B cell (primary cell): ENCODE data around the gene MAP3K13. TPM values are rescaled to one million over a fixed set of nuclear protein-coding genes. Genes with fewer than 3 reads are reported as not detected.

Experiments
- ATAC-seq: fragments of 200-7000 bp; cut with Tn5 transposase; one replicate; pipeline ENCODE4 v1.10.0; 2021; ENCODE audit warnings: low read depth, mild to moderate bottlenecking, moderate number of reproducible peaks, moderate library complexity
- CTCF ChIA-PET: fragments of 350-600 bp; sonication (Branson Sonifier 250); formaldehyde crosslinking; loops from one replicate; lab custom pipeline; 2021; ENCODE audit warnings: antibody characterized with exemption, inconsistent platforms; lab: Charles Lee
- POLR2A ChIA-PET: fragments of 350-600 bp; sonication (Branson Sonifier 250); formaldehyde crosslinking; loops from one replicate; lab custom pipeline; 2021; ENCODE audit warnings: antibody characterized with exemption; lab: Charles Lee
- DNase-seq: peaks from one replicate; pipeline ENCODE4 v3.0.0; 2013
- H2AFZ ChIP-seq: 2 replicates; pipeline ENCODE4 v1.6.1; 2012; ENCODE audit warnings: mild to moderate bottlenecking, low read depth, low read length; ENCODE audit not compliant: insufficient read depth, poor library complexity, severe bottlenecking
- H3K27ac ChIP-seq, 2 donors: 1 replicate in 1 of 2; 2 replicates in 1 of 2; pipeline ENCODE4 v1.5.1; 2012 to 2013; ENCODE audit warnings: low read length in 2 of 2, mild to moderate bottlenecking in 2 of 2, moderate library complexity in 1 of 2
- H3K27me3 ChIP-seq, 4 experiments: fragments of 200-600 bp in 1 of 4; sonication (generic) in 1 of 4; replicated peaks in 1 of 4; 1 replicate in 2 of 4; 2 replicates in 2 of 4; pipeline versions ENCODE4 v1.6.1 to v1.7.0; 2013 to 2016; ENCODE audit warnings: low read length in 3 of 4, mild to moderate bottlenecking in 2 of 4, mixed read lengths in 1 of 4, moderate library complexity in 1 of 4; ENCODE audit not compliant: insufficient read depth in 4 of 4, control insufficient read depth in 3 of 4; ENCODE audit errors: control extremely low read depth in 1 of 4
- H3K36me3 ChIP-seq, 2 experiments: replicated peaks in 1 of 2; 1 replicate in 1 of 2; 2 replicates in 1 of 2; pipeline versions ENCODE4 v1.6.1 to v1.7.1; 2013; ENCODE audit warnings: low read length in 1 of 2; ENCODE audit not compliant: insufficient read depth in 2 of 2, control insufficient read depth in 1 of 2; ENCODE audit errors: control extremely low read depth in 1 of 2, extremely low read depth in 1 of 2
- H3K4me1 ChIP-seq, 2 donors: fragments of 200-600 bp in 1 of 2; sonication (generic) in 1 of 2; 1 replicate in 1 of 2; 2 replicates in 1 of 2; pipeline versions ENCODE4 v1.5.1 to v1.6.1; 2013 to 2017; ENCODE audit warnings: low read length in 2 of 2; ENCODE audit not compliant: control insufficient read depth in 2 of 2, insufficient read depth in 2 of 2
- H3K4me2 ChIP-seq: replicated peaks from 2 replicates; pipeline ENCODE3; 2012; ENCODE audit warnings: mild to moderate bottlenecking, low read depth, low read length; ENCODE audit not compliant: poor library complexity, severe bottlenecking
- H3K4me3 ChIP-seq, 5 experiments: fragments of 200-600 bp in 1 of 5; sonication (generic) in 1 of 5; 1 replicate in 3 of 5; 2 replicates in 2 of 5; pipeline versions ENCODE4 v1.5.1 to v1.7.0; 2011 to 2016; ENCODE audit warnings: low read length in 4 of 5, mild to moderate bottlenecking in 4 of 5, low read depth in 2 of 5, control low read depth in 1 of 5, moderate library complexity in 1 of 5; ENCODE audit not compliant: insufficient read depth in 1 of 5; ENCODE audit errors: control extremely low read depth in 1 of 5, extremely low read depth in 1 of 5
- H3K79me2 ChIP-seq: fragments of 200-600 bp; sonication (generic); one replicate; pipeline ENCODE4 v1.6.0; 2016; ENCODE audit warnings: low read length; ENCODE audit not compliant: control insufficient read depth, insufficient read depth
- H3K9ac ChIP-seq: fragments of 200-600 bp; sonication (generic); 2 replicates; pipeline ENCODE4 v1.6.1; 2017; ENCODE audit warnings: mild to moderate bottlenecking, low read length, moderate library complexity
- H3K9me3 ChIP-seq, 3 donors: one replicate each; pipeline versions ENCODE4 v1.6.1 to v1.7.1; 2013; ENCODE audit warnings: low read length in 2 of 3; ENCODE audit not compliant: control insufficient read depth in 2 of 3, insufficient read depth in 1 of 3; ENCODE audit errors: control extremely low read depth in 1 of 3
- H4K20me1 ChIP-seq: 2 replicates; pipeline ENCODE4 v1.6.0; 2012; ENCODE audit warnings: mild to moderate bottlenecking, low read length; ENCODE audit not compliant: insufficient read depth, control insufficient read depth, poor library complexity, severe bottlenecking
- H3K27ac Mint-ChIP-seq: one replicate; pipeline ENCODE4 v1.8.0; 2021; ENCODE audit warnings: mixed read lengths
- H3K27me3 Mint-ChIP-seq: one replicate; pipeline ENCODE4 v1.8.0; 2021; ENCODE audit warnings: mixed read lengths
- H3K4me1 Mint-ChIP-seq: one replicate; pipeline ENCODE4 v1.8.0; 2021; ENCODE audit warnings: mixed read lengths
- H3K4me3 Mint-ChIP-seq: one replicate; pipeline ENCODE4 v1.8.0; 2021; ENCODE audit warnings: mixed read lengths
- H3K9me3 Mint-ChIP-seq: one replicate; pipeline ENCODE4 v1.8.0; 2022; ENCODE audit warnings: mixed read lengths; ENCODE audit not compliant: insufficient read depth
- EZH2 ChIP-seq: IDR thresholded peaks from 2 replicates; pipeline ENCODE4 v1.6.1; 2012; ENCODE audit warnings: borderline replicate concordance, low read depth, mild to moderate bottlenecking, moderate library complexity, low read length; ENCODE audit not compliant: insufficient read depth, poor library complexity, severe bottlenecking
- WGBS: methylation state at CpG from one replicate; pipeline ENCODE4 v1.1.5; 2013; ENCODE audit warnings: missing lambda C conversion rate; ENCODE audit not compliant: insufficient coverage; 5-methylcytosine and 5-hydroxymethylcytosine counted together
- intact Hi-C: fragments of 100-400 bp; cut with micrococcal nuclease; formaldehyde crosslinking; loops from one replicate; pipeline ENCODE4 v1.10.0; 2022
- polyA plus RNA-seq: library from polyadenylated mRNA; depleted of rRNA; stranded (reverse); fragments of >200 nt; gene quantifications from 2 replicates; pipeline ENCODE4 v1.2.3, GENCODE V29; 2012
- total RNA-seq, 2 donors: library from RNA; stranded (reverse); fragments of 120-200 nt in 1 of 2; gene quantifications; 1 replicate in 1 of 2; 2 replicates in 1 of 2; pipeline versions ENCODE4 v1.2.3 to v1.2.4, GENCODE V29; 2013 to 2022
- TF ChIP-seq, protein P1 (sequence below): fragments of 200-600 bp; IDR thresholded peaks from one replicate; pipeline ENCODE4 v1.8.0; 2022; ENCODE audit warnings: antibody characterized with exemption, mild to moderate bottlenecking

MAP3K13 gene
- total and polyA plus RNA-seq, 2 donors (not counting 1 experiment from before 2014, with no cell fraction given), result 5.7 to 9.2 TPM

DNA sequence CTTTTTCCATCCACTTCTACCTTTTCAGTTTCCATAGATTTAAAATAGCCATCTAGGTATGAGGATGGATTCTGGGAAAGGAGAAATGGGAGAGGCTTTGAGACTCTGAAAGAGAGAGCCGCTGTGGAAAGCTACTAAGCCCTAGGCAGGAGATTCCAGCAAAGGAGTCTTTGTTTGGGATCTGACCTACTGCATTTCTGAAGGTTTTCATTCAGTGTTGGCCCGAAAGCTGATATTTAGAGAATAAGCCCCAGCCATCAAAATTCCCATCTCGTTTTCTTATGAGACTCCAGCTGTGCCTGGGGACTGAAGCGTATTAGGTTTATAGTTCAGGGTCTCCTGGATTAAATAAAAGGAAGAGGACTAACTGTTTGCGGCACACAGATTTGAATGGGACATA, 170.0 kb downstream of the MAP3K13 start:
- Mint-ChIP-seq H3K4me1 (peaks cover 8% of the 10 kb centered on the region), H3K9me3 (no peaks in the 10 kb centered on the region), H3K27ac (no peak overlapping the region), H3K4me3 (no peak overlapping the region), H3K27me3 (peaks cover 6% of the 10 kb centered on the region)
- no peaks in the 10 kb centered on the region for H3K79me2 ChIP-seq
- WGBS, result 96% methylated on average over 2 of the region's 5 CpGs
- POLR2A ChIA-PET, result no interaction called here
- no peak overlapping the region for H3K9ac ChIP-seq
- no peak overlapping the region for H3K4me2 ChIP-seq
- DNase-seq (no peak), ATAC-seq (no peak)
- no peaks in the 10 kb centered on the region for H4K20me1 ChIP-seq
- no peaks in the 10 kb centered on the region for H3K36me3 ChIP-seq
- no peak overlapping the region for H3K27ac ChIP-seq
- H3K27me3 ChIP-seq, result no peaks in the 10 kb centered on the region
- no peak overlapping the region for H3K4me3 ChIP-seq
- no peaks in the 10 kb centered on the region for H3K9me3 ChIP-seq
- intact Hi-C loops, result no loop called here
- H2AFZ ChIP-seq, result no peak overlapping the region
- H3K4me1 ChIP-seq, result peaks cover 6% of the 10 kb centered on the region in 2 donors
- TF ChIP-seq, protein P1, sequence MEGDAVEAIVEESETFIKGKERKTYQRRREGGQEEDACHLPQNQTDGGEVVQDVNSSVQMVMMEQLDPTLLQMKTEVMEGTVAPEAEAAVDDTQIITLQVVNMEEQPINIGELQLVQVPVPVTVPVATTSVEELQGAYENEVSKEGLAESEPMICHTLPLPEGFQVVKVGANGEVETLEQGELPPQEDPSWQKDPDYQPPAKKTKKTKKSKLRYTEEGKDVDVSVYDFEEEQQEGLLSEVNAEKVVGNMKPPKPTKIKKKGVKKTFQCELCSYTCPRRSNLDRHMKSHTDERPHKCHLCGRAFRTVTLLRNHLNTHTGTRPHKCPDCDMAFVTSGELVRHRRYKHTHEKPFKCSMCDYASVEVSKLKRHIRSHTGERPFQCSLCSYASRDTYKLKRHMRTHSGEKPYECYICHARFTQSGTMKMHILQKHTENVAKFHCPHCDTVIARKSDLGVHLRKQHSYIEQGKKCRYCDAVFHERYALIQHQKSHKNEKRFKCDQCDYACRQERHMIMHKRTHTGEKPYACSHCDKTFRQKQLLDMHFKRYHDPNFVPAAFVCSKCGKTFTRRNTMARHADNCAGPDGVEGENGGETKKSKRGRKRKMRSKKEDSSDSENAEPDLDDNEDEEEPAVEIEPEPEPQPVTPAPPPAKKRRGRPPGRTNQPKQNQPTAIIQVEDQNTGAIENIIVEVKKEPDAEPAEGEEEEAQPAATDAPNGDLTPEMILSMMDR, result no peak
- no peak for TF ChIP-seq EZH2
- CTCF ChIA-PET, result interaction anchor here (2.2 kb wide), 1 partner anchor 26 kb away, joined by 6 read pairs; no protein-coding TSS in a partner anchor

DNA sequence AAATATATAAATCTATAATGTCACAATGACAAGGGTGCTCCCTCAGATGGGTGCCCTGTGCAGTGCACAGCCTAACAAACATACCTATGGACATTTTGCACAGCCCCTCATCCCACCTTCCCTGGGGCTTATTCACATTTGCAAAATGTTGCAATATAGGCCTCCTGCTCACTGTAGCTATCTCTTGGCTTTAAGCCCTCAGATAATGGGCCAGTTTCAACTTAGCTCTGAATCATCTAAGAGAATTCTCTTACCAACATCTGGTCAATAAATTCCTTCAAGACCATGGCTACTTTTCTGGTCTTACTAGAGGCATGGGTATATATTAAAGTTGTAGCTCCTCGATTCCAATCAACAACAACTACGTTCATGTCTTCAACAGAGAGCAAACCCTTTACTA, 171.6 kb downstream of the MAP3K13 start:
- H3K27me3 ChIP-seq, result no peaks in the 10 kb centered on the region
- no peak overlapping the region for H3K4me2 ChIP-seq
- no peaks in the 10 kb centered on the region for H3K79me2 ChIP-seq
- H3K9me3 ChIP-seq, result no peaks in the 10 kb centered on the region
- no CpG with 5 or more reads among the region's 2 CpGs for WGBS
- peaks cover 6% of the 10 kb centered on the region in 2 donors for H3K4me1 ChIP-seq
- no peak for ATAC-seq
- H2AFZ ChIP-seq, result no peak overlapping the region
- TF ChIP-seq, protein P1, result no peak
- no peak for TF ChIP-seq EZH2
- no peaks in the 10 kb centered on the region for H4K20me1 ChIP-seq
- Mint-ChIP-seq H3K4me1 (peaks cover 8% of the 10 kb centered on the region), H3K27me3 (no peaks in the 10 kb centered on the region), H3K9me3 (no peaks in the 10 kb centered on the region), H3K27ac (no peak overlapping the region), H3K4me3 (no peak overlapping the region)
- H3K4me3 ChIP-seq, result no peak overlapping the region
- DNase-seq, result no peak
- ChIA-PET POLR2A (no interaction called here), CTCF (interaction anchor here (0.7 to 2.2 kb wide), 2 partner anchors 25 to 171 kb away, joined by 3 to 6 read pairs; partner anchors contain the start of gene MAP3K13)
- no peak overlapping the region for H3K9ac ChIP-seq
- no peak overlapping the region for H3K27ac ChIP-seq
- intact Hi-C loops, result no loop called here
- no peaks in the 10 kb centered on the region for H3K36me3 ChIP-seq
